Regular cardiac myocyte (primary cell): ENCODE results near the gene QRICH2. TPM values are rescaled to one million over a fixed set of nuclear protein-coding genes. Genes with fewer than 3 reads are reported as not detected.

Experiments
- total RNA-seq: library from RNA; depleted of rRNA; stranded (reverse); fragments of >200 nt; gene quantifications from 2 replicates; pipeline ENCODE4 v1.2.3, GENCODE V29; 2014

QRICH2 gene
- 2.7 and 2.8 TPM in 2 replicates for total RNA-seq

GRCh38 chr17:76307966-76308338 is at the start of gene QRICH2:
TSS of gene QRICH2 (minus strand) at chr17:76308276. CDS start at chr17:76307998, 278 bp downstream.

GRCh38 chr17:76353599-76354316 is 45.7 kb upstream of the QRICH2 start, which contains the start of gene PRPSAP1:
TSS of gene PRPSAP1 (minus strand) at chr17:76353916. CDS start at chr17:76353703, 213 bp downstream.

GRCh38 chr17:76264755-76265623 is 43.1 kb downstream of the QRICH2 start, which contains the start of gene UBALD2:
TSS of gene UBALD2 (plus strand) at chr17:76265348. CDS start at chr17:76265506, 158 bp downstream.

GRCh38 chr17:76240461-76241203 is 67.4 kb downstream of the QRICH2 start, which contains the start of gene RNF157:
TSS of gene RNF157 (minus strand) at chr17:76240493. CDS start at chr17:76240240, 253 bp downstream.

Other genes with a start within 250 kb of the QRICH2 start
- gene SRP68, start 235.8 kb downstream of the QRICH2 start, total RNA-seq, result 25.1 and 42.2 TPM in 2 replicates
- under 0.01 TPM in 1 of 2 replicates, not detected in the other for gene GALR2, start 233.5 kb downstream of the QRICH2 start, total RNA-seq
- not detected in 2 replicates for gene ZACN, start 229.1 kb downstream of the QRICH2 start, total RNA-seq
- 82.9 and 87.0 TPM in 2 replicates for gene EXOC7, start 204.5 kb downstream of the QRICH2 start, total RNA-seq
- not detected in 2 replicates for gene FOXJ1, start 167.0 kb downstream of the QRICH2 start, total RNA-seq
- gene RNF157, start 67.8 kb downstream of the QRICH2 start, total RNA-seq, result under 0.01 TPM in 2 replicates
- gene UBALD2, start 42.9 kb downstream of the QRICH2 start, total RNA-seq, result 1.7 and 2.9 TPM in 2 replicates
- 29.9 and 39.1 TPM in 2 replicates for gene PRPSAP1, start 45.6 kb upstream of the QRICH2 start, total RNA-seq
- 63.7 and 160 TPM in 2 replicates for gene SPHK1, start 76.3 kb upstream of the QRICH2 start, total RNA-seq
- 17.5 and 28.4 TPM in 2 replicates for gene UBE2O, start 144.9 kb upstream of the QRICH2 start, total RNA-seq
- gene AANAT, start 159.3 kb upstream of the QRICH2 start, total RNA-seq, result not detected in 2 replicates
- gene RHBDF2, start 193.1 kb upstream of the QRICH2 start, total RNA-seq, result 3.1 and 8.2 TPM in 2 replicates
- gene CYGB, start 229.4 kb upstream of the QRICH2 start, total RNA-seq, result 25.1 and 65.4 TPM in 2 replicates
- gene PRCD, start 231.8 kb upstream of the QRICH2 start, total RNA-seq, result 1.9 and 11.0 TPM in 2 replicates